Endothelial cell of umbilical vein (primary cell): ENCODE data around the gene PTER. TPM values are rescaled to one million over a fixed set of nuclear protein-coding genes. Genes with fewer than 3 reads are reported as not detected.

ENCODE experiments used
- BruUV-seq: library from RNA; stranded (reverse); fragments of 400-500 nt; replicated peaks from 2 replicates; lab custom pipeline; 2021; lab: Mats Ljungman, UMichigan
- CTCF ChIA-PET: fragments of 300-600, 350-600 bp; sonication (Branson Sonifier 250); formaldehyde crosslinking; loops from one replicate; lab custom pipeline; 2021; ENCODE audit warnings: antibody characterized with exemption, inconsistent platforms; lab: Charles Lee
- POLR2A ChIA-PET: fragments of 300-600, 350-600 bp; sonication (Branson Sonifier 250); formaldehyde crosslinking; loops from one replicate; lab custom pipeline; 2021; ENCODE audit warnings: antibody characterized with exemption, inconsistent platforms; lab: Charles Lee
- DNase-seq: peaks from one replicate; pipeline ENCODE4 v3.0.0-alpha.2; 2011; ENCODE audit warnings: low read depth, low spot score
- FAIRE-seq: peaks from 2 replicates; lab custom pipeline; 2011; peaks lifted over from hg19 to GRCh38; lab: Jason Lieb, UNC
- H2AFZ ChIP-seq: 2 replicates; pipeline ENCODE4 v1.6.0; 2012; ENCODE audit warnings: low read depth, low read length, control low read depth, inconsistent platforms
- H3K27ac ChIP-seq: 2 replicates; pipeline ENCODE4 v1.5.1; 2011; ENCODE audit warnings: low read depth, mild to moderate bottlenecking, control low read depth, low read length, moderate library complexity; ENCODE audit not compliant: insufficient read depth
- H3K27me3 ChIP-seq, 2 experiments: 2 replicates each; pipeline versions ENCODE4 v1.6.0 to v1.6.1; 2011; ENCODE audit warnings: low read length in 2 of 2, mixed read lengths in 1 of 2; ENCODE audit not compliant: control insufficient read depth in 2 of 2, insufficient read depth in 2 of 2
- H3K36me3 ChIP-seq, 2 experiments: 2 replicates in 1 of 2; 3 replicates in 1 of 2; pipeline ENCODE4 v1.5.1; 2011; ENCODE audit warnings: low read length in 2 of 2, mild to moderate bottlenecking in 1 of 2, moderate library complexity in 1 of 2; ENCODE audit not compliant: control insufficient read depth in 2 of 2, insufficient read depth in 2 of 2; ENCODE audit errors: extremely low read depth in 1 of 2
- H3K4me1 ChIP-seq: 3 replicates; pipeline ENCODE4 v1.5.1; 2011; ENCODE audit warnings: mild to moderate bottlenecking, low read length; ENCODE audit not compliant: control insufficient read depth, insufficient read depth; ENCODE audit errors: extremely low read depth
- H3K4me2 ChIP-seq: 2 replicates; pipeline ENCODE4 v1.6.1; 2011; ENCODE audit warnings: low read length, control low read depth, mixed read lengths; ENCODE audit not compliant: insufficient read depth
- H3K4me3 ChIP-seq, 3 experiments: fragments of 200-600 bp in 1 of 3; sonication (generic), shearing (Covaris generic) in 1 of 3; replicated peaks in 1 of 3; 2 replicates each; pipeline ENCODE4 v1.5.1; 2011 to 2016; ENCODE audit warnings: control low read depth in 3 of 3, low read length in 3 of 3, mild to moderate bottlenecking in 2 of 3, inconsistent platforms in 1 of 3, low read depth in 1 of 3, moderate library complexity in 1 of 3; ENCODE audit not compliant: insufficient read depth in 1 of 3
- H3K79me2 ChIP-seq: 2 replicates; pipeline ENCODE4 v1.6.0; 2012; ENCODE audit warnings: low read length, inconsistent platforms; ENCODE audit not compliant: control insufficient read depth, insufficient read depth
- H3K9ac ChIP-seq: replicated peaks from 2 replicates; pipeline ENCODE3; 2011; ENCODE audit warnings: low read length, control low read depth; ENCODE audit not compliant: insufficient read depth; ENCODE audit errors: extremely low read depth
- H3K9me1 ChIP-seq: replicated peaks from 3 replicates; pipeline ENCODE4 v1.6.0; 2011; ENCODE audit warnings: mild to moderate bottlenecking, low read length; ENCODE audit not compliant: control insufficient read depth, insufficient read depth; ENCODE audit errors: extremely low read depth
- H3K9me3 ChIP-seq: replicated peaks from 2 replicates; pipeline ENCODE4 v1.5.1; 2012; ENCODE audit warnings: low read length, inconsistent platforms; ENCODE audit not compliant: control insufficient read depth, insufficient read depth
- H4K20me1 ChIP-seq: replicated peaks from 2 replicates; pipeline ENCODE3; 2011; ENCODE audit warnings: mild to moderate bottlenecking, low read length; ENCODE audit not compliant: control insufficient read depth, insufficient read depth; ENCODE audit errors: extremely low read depth
- CTCF ChIP-seq, 2 donors: IDR thresholded peaks; 1 replicate in 1 of 2; 2 replicates in 1 of 2; pipeline ENCODE4 v1.5.1; 2011; ENCODE audit warnings: low read length in 2 of 2, mild to moderate bottlenecking in 2 of 2, moderate library complexity in 2 of 2, control low read depth in 1 of 2, inconsistent platforms in 1 of 2, low read depth in 1 of 2; ENCODE audit not compliant: insufficient read depth in 1 of 2; ENCODE audit errors: extremely low read depth in 1 of 2
- EZH2 ChIP-seq: IDR thresholded peaks from 2 replicates; pipeline ENCODE4 v1.6.1; 2012; ENCODE audit warnings: borderline replicate concordance, low read depth, mild to moderate bottlenecking, moderate library complexity, low read length, inconsistent platforms; ENCODE audit not compliant: severe bottlenecking
- FOS ChIP-seq: IDR thresholded peaks from 2 replicates; pipeline ENCODE4 v1.6.1; 2011; ENCODE audit warnings: mild to moderate bottlenecking, low read length, moderate library complexity, borderline replicate concordance; ENCODE audit not compliant: insufficient read depth
- GATA2 ChIP-seq: IDR thresholded peaks from 2 replicates; pipeline ENCODE4 v1.7.0; 2011; ENCODE audit warnings: low read depth, mild to moderate bottlenecking, moderate library complexity, mixed read lengths, low read length; ENCODE audit not compliant: insufficient read length, insufficient read depth
- JUN ChIP-seq: IDR thresholded peaks from 2 replicates; pipeline ENCODE4 v1.6.1; 2011; ENCODE audit warnings: borderline replicate concordance, low read depth; ENCODE audit not compliant: insufficient read length, insufficient read depth
- MAX ChIP-seq: IDR thresholded peaks from 2 replicates; pipeline ENCODE4 v1.6.1; 2011; ENCODE audit not compliant: insufficient read depth, insufficient read length
- MYC ChIP-seq: IDR thresholded peaks from one replicate; pipeline ENCODE4 v1.6.1; 2011; ENCODE audit warnings: mild to moderate bottlenecking, low read depth, low read length
- POLR2A ChIP-seq: IDR thresholded peaks from 2 replicates; pipeline ENCODE4 v1.6.1; 2012; ENCODE audit warnings: low read depth, mild to moderate bottlenecking, control low read depth, low read length
- POLR2AphosphoS5 ChIP-seq: IDR thresholded peaks from 2 replicates; pipeline ENCODE4 v1.6.1; 2012; ENCODE audit warnings: low read depth, mild to moderate bottlenecking, control low read depth, low read length, moderate library complexity; ENCODE audit not compliant: insufficient read depth
- dilution Hi-C: fragments of 300-500 bp; cut with MboI; formaldehyde crosslinking; loops from one replicate; pipeline ENCODE4 v1.15.0; 2019; ENCODE audit warnings: low sequenced_read_pairs; ENCODE audit not compliant: extremely low pct_ligation_motif_present
- intact Hi-C: fragments of 100-400 bp; cut with micrococcal nuclease; formaldehyde crosslinking; loops from one replicate; pipeline ENCODE4 v1.10.0; 2022
- polyA plus RNA-seq, 4 experiments: library from polyadenylated mRNA; depleted of rRNA in 3 of 4; stranded (reverse) in 3 of 4; unstranded in 1 of 4; fragments of >200 nt; gene quantifications; 2 replicates each; pipeline versions ENCODE4 v1.2.1 to v1.2.3, GENCODE V29; 2011 to 2012; ENCODE audit warnings: missing spikeins in 1 of 4
- total RNA-seq: library from RNA; stranded (reverse); gene quantifications from 2 replicates; pipeline ENCODE4 v1.2.3, GENCODE V29; 2021

The PTER gene
- total and polyA plus RNA-seq, 2 donors (not counting 3 experiments of a cell fraction or from before 2014, with no cell fraction given): 1.6 to 4.6 TPM

GRCh38 chr10:16458166-16458955, 21.6 kb downstream of the PTER start:
- CTCF ChIA-PET: no interaction called here
- H3K79me2 ChIP-seq: no peaks in the 10 kb centered on the region
- H3K4me2 ChIP-seq: no peak overlapping the region
- BruUV-seq: no TSS peak
- no peak overlapping the region for H3K4me3 ChIP-seq
- intact Hi-C loops (no loop called here), dilution Hi-C loops (no loop called here)
- no peak overlapping the region for H3K9ac ChIP-seq
- no peaks in the 10 kb centered on the region for H3K9me3 ChIP-seq
- H4K20me1 ChIP-seq: no peaks in the 10 kb centered on the region
- no peaks in the 10 kb centered on the region for H3K36me3 ChIP-seq
- H3K27me3 ChIP-seq: no peaks in the 10 kb centered on the region
- H3K4me1 ChIP-seq: no peaks in the 10 kb centered on the region
- no peaks in the 10 kb centered on the region for H3K9me1 ChIP-seq
- DNase-seq: no peak
- POLR2A ChIA-PET: no interaction called here
- H2AFZ ChIP-seq: no peak overlapping the region
- FAIRE-seq: no peak
- TF ChIP-seq MYC (no peak), POLR2AphosphoS5 (no peak), EZH2 (no peak), JUN (no peak), MAX (no peak)
- no peak overlapping the region for H3K27ac ChIP-seq

- dilution Hi-C loops: no loop called here
- H3K79me2 ChIP-seq: no peaks in the 10 kb centered on the region
- H3K36me3 ChIP-seq: no peaks in the 10 kb centered on the region
- DNase-seq (no peak), FAIRE-seq (no peak)
- H3K27me3 ChIP-seq: no peaks in the 10 kb centered on the region
- no peak overlapping the region for H3K27ac ChIP-seq
- TF ChIP-seq POLR2AphosphoS5 (no peak), JUN (no peak), CTCF (IDR thresholded peaks at IDR 0.05; ENCODE audit: extremely low read depth in 1 of 2, insufficient read depth in 1 of 2, low read depth in 1 of 2, low read length in 2 of 2) (no peak), MAX (no peak), MYC (no peak), POLR2A (no peak), FOS (no peak), EZH2 (no peak), GATA2 (no peak)
- no peak overlapping the region for H3K4me2 ChIP-seq
- no peak overlapping the region for H3K9ac ChIP-seq
- H3K9me1 ChIP-seq: no peaks in the 10 kb centered on the region
- no peaks in the 10 kb centered on the region for H3K9me3 ChIP-seq
- no TSS peak for BruUV-seq
- H3K4me1 ChIP-seq: no peaks in the 10 kb centered on the region
- intact Hi-C loops: no loop called here
- no peaks in the 10 kb centered on the region for H4K20me1 ChIP-seq
- POLR2A ChIA-PET: no interaction called here
- no peak overlapping the region for H2AFZ ChIP-seq
- CTCF ChIA-PET: no interaction called here
- H3K4me3 ChIP-seq: no peak overlapping the region
Measured at GRCh38 chr10:16459423-16459939, 22.7 kb downstream of the PTER start.
